ENCODE results near the gene FGD3.

GRCh38 chr9:93037476-93037971 is 90.2 kb downstream of the FGD3 start:
- TF ChIP-seq EZH2phosphoT487 (IDR thresholded peaks at IDR 0.05; ENCODE audit: insufficient read depth, low read depth) (no peak), EZH2 (IDR thresholded peaks at IDR 0.05; ENCODE audit: insufficient read depth, poor library complexity, severe bottlenecking) (no peak)
